MM.1S (cell line): ENCODE measurements around the gene GCC2.

ENCODE experiments used
- EZH2 ChIP-seq: fragments of 300-600 bp; sonication (generic); optimal IDR thresholded peaks from 2 replicates; pipeline ENCODE3; 2017; ENCODE audit warnings: low read depth, mild to moderate bottlenecking, antibody characterized with exemption, low read length, mixed read lengths
- EZH2phosphoT487 ChIP-seq: fragments of 300-600 bp; sonication (generic); IDR thresholded peaks from 2 replicates; pipeline ENCODE4 v1.6.1; 2018; ENCODE audit warnings: antibody characterized with exemption, low read length
- TF ChIP-seq, protein P1 (sequence below): fragments of 300-600 bp; sonication (generic); IDR thresholded peaks from 2 replicates; pipeline ENCODE4 v1.5.1; 2016; ENCODE audit warnings: antibody characterized with exemption, low read length, mixed read lengths

GRCh38 chr2:108536133-108536780 lies 87.3 kb downstream of the GCC2 start:
- TF ChIP-seq EZH2 (no peak), EZH2phosphoT487 (no peak)
- TF ChIP-seq, protein P1, sequence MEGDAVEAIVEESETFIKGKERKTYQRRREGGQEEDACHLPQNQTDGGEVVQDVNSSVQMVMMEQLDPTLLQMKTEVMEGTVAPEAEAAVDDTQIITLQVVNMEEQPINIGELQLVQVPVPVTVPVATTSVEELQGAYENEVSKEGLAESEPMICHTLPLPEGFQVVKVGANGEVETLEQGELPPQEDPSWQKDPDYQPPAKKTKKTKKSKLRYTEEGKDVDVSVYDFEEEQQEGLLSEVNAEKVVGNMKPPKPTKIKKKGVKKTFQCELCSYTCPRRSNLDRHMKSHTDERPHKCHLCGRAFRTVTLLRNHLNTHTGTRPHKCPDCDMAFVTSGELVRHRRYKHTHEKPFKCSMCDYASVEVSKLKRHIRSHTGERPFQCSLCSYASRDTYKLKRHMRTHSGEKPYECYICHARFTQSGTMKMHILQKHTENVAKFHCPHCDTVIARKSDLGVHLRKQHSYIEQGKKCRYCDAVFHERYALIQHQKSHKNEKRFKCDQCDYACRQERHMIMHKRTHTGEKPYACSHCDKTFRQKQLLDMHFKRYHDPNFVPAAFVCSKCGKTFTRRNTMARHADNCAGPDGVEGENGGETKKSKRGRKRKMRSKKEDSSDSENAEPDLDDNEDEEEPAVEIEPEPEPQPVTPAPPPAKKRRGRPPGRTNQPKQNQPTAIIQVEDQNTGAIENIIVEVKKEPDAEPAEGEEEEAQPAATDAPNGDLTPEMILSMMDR, result no peak
